Activated CD4-positive, alpha-beta T cell treated with anti-CD3 and anti-CD28 coated beads for 48 hours (primary cell): ENCODE data around the gene ULK4.
"Not testable (repeated sequence)": the region's sequence is repeated elsewhere in the genome, so short reads cannot be mapped to it uniquely, and the experiment has no call there.

Experiments used
- DNase-seq: peaks from one replicate; pipeline ENCODE4 v3.0.0-alpha.2; 2020

ULK4 gene

DNA sequence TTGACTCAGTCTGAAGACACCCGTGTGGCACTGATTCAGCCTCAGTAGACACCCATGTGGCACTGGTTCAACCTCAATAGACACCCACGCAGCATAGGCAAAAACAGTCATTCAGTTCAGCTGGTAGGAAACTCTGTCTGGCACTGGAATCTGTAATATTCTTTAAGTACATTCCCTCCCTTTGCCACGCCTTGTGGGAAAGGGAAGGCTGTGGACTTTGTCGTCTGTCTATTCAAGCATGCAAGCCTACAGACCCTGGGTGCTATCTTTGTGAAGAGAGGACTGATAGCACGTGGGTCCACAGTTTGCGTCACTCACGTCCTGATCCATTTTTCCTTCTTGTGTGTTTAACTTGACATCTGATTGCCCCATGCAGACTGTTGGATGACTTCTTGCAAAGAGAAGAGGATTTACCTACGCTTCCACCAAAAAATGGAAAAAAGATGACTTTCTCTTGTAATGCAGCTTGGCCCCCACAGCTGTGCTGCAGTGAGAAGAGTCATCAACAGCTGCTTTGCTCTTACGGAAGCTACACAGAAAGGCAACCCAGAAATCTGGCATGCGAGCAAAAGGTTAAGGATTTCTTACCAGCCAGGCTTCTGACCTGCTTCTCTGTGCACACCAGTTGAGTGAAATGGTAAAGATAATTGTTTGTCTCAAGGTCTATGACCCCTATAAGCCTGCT lies 278.1 kb downstream of the ULK4 start:
- no peak for DNase-seq

DNA sequence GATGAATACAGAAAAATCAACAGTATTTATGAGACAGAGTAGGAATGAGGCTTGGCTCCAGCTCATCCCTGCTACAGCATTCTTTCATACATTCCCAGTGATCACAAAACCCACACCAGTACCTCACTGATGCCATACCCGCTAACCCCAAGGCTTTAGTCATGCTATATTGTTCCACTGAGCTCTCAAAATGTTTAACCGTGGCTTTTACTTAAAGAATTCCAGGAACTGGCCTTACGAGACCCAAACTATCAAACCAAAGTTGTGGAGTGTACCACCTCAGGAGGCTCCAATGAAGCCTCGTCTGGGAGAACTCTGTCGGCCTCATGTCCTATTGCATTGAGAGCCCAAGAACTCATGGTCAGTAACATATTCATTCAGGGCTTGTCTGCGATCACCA lies 278.9 kb downstream of the ULK4 start:
- no peak for DNase-seq

DNA sequence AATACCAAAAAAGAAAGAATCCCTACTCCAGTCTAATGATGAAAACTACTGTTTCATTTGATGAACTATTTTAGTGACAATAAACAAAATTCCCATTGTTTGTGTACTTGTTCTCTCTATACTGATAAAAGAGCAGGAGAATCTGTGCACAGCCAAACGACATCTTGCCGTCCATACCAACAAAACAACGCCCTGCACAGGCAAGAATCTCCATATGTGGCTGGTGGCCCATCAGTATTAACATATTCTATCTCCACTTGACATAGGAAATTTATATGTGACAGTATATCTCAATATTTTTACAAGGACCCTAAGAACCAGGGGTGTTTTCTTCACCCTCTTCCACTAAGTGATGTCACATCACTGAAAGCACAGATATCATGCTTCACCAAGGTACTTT lies 279.5 kb downstream of the ULK4 start:
- no peak for DNase-seq

DNA sequence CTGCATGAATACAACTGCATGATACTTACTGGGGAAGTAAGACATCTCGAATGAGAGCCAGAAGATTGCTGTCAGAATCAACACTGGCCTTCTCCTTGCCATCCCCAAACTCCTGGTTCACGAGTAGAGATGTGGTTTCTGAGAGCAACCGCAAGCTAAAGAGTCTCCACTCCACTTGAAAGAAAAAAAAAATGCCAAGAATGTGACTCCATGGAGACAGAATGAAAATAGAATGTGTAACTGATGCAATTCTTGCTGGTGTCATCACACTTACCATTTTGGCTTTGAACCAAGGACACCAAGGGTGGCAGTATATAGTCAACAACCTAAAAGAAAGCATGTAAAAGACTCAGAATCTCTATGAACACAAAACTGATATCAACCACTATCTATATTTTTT lies 280.4 kb downstream of the ULK4 start:
- no peak for DNase-seq

DNA sequence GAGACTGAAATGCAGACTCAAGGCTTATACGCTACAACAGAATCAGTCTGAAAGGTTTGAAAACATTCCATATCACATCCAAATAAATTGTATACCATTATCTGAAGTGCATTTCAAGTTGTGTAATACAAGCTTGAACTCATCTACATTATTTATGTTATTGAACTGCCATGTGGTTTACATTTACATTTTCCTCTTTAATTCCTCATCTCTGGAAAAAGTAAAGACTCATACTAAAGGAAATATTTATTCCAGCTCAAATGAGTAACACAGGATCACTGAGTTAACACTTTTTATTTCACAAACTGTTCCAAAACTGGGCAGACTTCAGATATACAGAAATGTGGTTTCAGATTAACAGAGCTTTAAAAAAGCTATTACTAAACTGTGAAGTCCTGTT lies 282.5 kb downstream of the ULK4 start:
- DNase-seq: no peak

DNA sequence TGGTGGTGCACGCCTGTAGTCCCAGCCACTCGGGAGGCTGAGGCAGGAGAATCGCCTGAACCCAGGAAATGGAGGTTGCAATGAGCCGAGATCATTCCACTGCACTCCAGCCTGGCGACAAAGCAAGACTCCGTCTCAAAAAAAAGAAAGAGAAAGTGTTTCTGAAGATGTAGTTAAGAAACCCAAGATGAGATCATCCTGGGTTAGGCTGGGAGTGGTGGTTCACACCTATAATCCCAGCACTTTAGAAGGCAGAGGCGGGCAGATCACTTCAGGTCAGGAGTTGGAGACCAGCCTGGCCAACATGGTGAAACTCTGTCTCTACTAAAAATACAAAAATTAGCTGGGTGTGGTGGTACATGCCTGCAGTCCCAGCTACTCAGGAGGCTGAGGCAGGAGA lies 286.8 kb downstream of the ULK4 start:
- not testable (repeated sequence) for DNase-seq

DNA sequence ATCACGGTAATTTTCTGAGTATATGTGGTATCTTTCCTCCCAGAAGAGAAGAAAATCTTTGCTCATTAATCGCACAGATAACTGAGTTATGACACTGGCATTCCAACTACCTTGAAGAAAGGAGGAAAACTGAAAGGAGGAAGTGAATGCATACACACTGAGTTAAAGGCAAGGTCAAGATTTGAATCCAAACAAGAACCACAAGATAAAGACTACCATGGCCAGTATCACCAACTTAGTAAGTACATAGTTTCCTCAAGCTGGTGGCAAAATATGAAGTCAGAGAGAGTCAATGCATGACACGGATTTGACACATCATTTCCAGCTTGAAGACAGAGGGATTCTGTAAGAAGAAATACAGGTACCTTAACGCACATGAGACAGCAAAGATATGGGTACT lies 287.5 kb downstream of the ULK4 start:
- DNase-seq: no peak

DNA sequence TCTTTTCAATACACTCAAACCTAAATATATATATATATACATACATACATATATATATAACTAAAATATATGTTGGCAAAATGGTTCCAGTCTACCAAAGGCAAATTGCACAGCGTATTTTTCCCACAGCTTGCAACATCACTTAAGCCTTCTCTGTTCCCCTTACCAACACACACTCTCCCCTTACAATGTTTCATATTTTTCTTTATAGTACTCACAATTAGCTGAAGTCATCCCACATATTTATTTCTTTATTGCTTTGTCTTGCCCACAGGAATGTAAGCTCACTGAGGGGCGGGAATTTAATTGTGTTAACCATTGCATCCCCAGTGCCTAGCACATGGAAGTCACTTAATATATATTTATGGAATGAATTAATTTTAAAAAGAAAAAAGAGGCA lies 288.3 kb downstream of the ULK4 start:
- no peak for DNase-seq

DNA sequence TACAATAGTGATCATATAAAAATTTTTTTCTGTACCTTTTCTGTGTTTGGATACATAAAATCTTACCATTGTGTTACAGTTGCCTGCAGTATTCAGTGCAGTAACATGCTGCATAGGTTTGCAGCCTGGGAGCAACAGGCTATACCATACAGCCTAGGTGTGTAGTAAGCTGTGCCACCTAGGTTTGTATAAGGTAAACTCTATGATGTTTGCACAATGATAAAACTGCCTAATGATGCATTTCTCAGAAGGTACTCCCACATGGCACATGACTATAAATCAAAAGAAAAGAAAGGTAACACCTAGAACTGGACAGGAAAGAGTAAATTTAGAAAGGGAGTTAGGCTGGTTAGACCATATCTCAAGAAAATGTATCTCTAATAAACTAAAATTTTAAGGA lies 293.5 kb downstream of the ULK4 start:
- DNase-seq: no peak

DNA sequence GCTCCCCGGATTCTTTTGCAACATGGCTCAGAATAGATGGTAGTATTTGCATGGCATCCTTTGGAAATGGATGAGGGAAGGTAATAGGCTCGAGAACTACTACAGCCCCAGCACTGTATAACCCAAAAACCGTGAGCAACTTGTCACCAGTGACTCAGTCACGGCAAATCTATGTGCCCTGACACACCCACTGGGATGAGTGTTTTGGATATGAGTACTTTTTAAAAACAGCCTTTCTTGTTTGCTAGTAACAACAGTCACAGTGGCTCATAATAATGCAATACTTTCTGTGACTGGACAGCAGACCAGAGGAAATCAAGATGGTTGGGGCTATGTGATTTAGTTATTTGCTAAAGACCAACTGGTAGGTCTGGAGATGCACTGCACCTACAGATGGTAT lies 299.6 kb downstream of the ULK4 start:
- DNase-seq: no peak

DNA sequence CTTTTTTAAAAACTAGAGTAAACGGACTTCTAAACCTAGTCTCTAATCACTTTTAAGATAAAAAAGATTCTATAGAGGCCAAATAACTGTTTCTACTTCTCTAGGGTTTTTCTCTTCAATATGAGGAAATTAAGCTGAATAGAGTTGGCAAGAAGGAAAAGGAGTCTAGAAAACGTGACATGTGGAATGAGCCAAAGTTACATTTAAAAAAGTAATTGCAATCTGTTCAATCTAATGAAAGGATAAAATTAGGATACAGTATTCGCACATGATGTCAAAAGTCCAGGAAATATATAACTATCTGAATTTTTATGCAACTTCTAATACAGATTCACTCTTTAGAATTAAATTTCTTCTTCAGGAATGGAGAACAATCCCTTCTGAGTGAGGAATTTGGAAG lies 300.1 kb downstream of the ULK4 start:
- no peak for DNase-seq

DNA sequence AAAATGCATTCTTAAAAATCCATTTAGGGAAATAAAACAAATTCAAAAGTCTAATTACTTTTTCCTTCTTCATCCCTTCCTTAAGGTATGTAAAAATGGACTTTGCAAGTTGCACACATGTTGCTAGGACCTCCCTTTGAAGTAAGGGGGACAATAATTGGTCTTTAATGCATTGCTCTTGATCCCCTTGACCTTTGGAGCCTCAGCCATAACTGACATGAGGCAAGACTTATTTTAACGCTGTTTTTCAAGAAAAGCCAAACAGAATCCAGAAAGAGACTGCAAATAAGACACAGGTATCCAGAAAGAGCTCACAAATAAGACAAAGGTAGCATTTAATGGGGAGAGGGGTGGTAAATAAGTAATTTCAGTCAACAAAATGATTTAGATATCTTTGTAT lies 301.4 kb downstream of the ULK4 start:
- no peak for DNase-seq

DNA sequence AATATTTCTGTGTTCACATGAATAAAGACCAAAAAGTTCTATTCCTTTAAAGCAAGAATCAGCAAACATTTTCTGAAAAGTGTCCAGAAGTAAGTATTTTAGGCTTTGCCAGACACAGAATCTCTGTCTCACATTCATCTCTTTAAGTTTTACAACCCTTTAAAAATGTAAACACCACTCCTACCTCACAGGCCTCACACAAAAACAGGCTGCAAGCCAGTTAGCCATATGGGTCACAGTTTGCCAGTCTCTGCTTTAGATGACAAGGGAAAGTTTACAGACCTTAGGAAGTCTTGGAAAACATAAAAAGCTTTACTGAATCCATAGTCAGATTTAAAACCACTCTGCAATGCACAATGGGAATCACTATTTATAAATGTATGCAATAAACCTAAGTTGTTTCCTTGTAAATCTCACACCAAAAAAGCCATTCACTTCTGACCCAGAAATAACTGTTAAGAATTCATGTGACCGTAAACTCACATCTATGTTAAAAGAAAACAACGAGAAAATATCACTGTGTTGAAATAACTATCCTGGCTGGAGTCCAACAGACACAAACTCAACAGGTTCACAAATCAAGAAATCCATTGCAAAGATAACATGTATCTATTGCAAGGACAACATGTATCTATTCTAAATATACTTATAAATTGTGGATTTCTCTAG lies 308.2 kb downstream of the ULK4 start:
- no peak for DNase-seq

DNA sequence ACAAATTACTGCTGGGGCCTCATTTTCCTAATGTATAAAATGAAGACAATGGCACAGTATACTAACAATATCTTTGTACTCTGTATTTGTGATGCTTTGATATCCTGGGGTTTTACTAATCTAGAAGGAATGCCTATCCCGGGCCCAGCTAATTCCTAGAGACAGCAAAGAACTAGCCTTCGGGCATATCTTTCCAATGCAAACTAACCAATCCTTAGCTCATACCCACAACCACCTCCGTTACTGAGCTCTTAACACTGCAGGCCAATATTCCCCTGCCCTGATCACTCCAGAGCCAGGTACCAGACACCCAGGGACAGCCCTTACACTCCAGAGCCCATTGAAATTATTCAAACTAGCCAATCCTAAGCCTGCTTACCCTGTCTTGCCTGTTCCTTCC lies 309.0 kb downstream of the ULK4 start:
- no peak for DNase-seq

DNA sequence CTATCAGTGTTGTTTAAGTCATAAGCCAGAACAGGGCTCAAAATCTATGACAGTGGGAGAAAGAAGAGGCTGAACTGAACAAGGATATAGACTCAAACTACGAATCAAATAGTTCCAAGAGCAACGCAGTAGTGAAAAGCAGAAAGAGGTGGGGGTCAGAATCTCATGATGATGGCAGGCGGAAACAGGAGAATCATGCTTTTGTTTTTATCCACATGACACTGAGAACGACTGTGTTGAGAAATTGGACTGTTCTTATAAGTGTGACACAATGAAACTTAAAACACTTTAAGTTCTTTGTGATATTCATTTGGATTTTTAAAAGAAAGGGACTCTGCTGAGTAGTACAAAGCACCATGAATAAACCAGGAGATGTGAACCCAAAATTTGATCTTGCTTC lies 309.4 kb downstream of the ULK4 start:
- no peak for DNase-seq

DNA sequence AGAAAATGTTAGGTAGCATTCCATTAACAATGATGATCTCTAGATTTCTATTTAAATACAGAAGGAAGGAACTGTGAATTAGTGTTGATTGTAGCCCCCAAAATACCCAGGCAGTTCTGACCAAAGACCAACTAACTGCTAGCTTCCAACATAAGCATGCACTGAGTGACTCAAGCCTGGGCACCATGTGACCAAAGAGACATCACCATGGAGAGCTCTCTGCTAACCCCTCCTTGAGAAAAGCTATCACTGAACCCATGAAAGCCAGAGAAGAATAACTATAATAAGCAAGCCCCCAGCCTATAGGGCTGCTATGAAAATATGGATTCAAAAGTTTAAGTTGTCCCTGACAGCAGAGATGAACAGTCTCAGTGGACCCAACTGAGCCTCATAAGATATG lies 310.2 kb downstream of the ULK4 start:
- DNase-seq: no peak

DNA sequence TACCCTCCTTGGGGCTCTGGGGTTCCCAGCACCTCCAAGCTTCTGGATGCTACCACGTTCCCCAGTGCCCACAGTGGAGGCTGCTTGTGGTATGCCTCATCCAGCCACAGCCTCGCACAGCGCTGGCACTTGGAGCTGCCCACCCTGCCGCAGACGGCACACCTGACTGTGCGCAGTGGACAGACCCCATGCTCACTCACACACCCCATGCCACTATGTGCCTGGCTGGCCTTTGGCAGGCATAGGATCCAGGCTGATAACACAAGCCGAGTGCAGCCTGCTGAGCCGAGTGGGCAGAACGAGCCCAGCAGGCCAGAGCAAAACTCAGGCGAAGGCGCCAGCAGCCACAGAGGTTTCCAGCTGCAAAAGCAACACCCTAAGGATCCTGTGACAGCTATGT lies 311.5 kb downstream of the ULK4 start:
- DNase-seq: no peak

DNA sequence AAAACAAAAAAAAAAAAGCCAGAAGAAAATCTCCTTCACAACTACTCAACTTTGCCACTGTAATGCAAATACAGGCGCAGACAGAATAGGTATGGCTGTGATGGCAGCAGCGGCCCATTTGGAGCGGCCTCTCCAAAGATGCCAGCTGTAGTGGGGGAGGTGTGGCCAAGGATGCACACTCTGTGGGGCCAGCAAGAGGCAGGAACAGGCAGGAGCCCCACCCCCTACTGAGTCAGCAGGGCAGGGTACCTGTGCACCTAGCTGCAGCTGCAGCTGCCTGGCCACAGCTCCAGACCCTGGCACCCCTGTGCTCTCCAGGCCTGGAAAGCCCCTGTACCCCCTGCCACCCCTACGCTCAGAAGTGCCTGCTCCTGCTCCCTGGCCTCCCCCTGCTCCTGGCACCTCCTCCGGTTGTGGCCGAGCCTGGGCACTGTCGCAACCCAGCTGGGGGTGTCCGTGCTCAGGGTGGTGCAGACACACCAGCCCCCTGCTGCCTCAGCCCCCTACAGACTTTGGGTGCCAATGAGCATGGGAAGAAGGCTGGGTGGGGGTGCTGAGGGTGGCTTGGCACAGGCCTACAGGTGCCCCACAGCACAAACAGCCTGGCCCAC lies 312.7 kb downstream of the ULK4 start:
- no peak for DNase-seq

DNA sequence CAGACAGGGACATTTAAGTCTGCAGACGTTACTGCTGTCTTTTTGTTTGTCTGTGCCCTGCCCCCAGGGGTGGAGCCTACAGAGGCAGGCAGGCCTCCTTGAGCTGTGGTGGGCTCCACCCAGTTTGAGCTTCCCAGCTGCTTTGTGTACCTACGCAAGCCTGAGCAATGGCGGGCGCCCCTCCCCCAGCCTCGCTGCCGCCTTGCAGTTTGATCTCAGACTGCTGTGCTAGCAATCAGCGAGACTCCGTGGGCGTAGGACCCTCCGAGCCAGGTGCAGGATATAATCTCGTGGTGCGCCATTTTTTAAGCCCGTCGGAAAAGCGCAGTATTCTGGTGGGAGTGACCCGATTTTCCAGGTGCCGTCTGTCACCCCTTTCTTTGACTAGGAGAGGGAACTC lies 314.2 kb downstream of the ULK4 start:
- DNase-seq: not testable (repeated sequence)

DNA sequence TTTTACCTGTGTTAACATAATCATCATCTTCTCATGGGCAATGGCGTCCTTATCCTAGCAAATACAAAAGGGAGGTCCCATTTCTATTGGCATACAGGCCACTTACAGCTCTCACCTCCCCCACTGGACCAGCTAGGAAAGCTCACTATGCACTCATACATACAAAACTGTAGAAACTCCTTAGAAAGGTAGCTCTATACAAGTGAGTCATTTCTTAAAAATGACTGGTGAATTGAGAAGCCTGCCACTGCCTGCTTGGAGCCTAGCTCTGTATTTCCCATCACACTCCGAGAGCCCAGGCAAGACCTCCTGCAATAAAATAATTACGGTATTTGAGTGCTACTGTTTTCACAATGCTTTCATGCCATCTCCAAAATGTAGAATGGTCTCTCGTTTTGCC lies 321.8 kb downstream of the ULK4 start:
- no peak for DNase-seq

DNA sequence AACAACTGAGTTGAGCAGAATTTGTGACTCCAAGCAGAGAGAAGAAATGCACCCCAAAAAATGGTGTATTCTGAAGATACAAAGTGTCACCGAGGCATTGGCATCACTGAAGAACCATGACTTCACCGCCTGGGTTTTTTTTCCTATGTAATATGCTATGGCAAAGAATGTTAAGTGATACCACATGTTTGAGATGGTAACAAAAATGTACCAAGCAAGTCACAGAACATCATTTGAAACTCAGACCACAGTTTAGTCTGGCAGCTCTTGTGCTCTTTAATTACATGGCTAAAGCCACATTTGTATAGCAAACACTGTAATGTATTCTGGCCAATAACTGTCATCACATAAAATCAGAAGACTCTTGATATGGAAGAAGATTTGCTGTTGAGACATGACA lies 323.5 kb downstream of the ULK4 start:
- no peak for DNase-seq

DNA sequence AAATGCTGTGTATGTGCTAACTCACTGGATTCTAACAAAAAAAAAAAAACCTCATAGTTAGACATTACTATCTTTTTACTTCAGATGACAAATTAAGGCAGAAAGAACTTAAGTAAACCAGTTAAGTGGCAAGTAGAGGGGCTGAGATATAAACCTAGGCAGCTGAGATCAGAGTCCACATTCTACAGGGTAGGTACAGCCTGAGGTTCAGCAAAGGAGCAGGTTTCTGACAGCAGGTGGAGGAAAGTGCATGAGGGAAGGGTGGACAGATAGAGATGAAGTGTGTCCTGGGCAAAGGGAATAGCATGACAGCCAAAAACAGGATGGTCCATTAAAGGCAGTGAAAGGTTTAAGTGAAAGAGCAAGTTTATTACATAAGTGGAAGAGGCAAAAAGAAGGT lies 329.2 kb downstream of the ULK4 start:
- DNase-seq: no peak

DNA sequence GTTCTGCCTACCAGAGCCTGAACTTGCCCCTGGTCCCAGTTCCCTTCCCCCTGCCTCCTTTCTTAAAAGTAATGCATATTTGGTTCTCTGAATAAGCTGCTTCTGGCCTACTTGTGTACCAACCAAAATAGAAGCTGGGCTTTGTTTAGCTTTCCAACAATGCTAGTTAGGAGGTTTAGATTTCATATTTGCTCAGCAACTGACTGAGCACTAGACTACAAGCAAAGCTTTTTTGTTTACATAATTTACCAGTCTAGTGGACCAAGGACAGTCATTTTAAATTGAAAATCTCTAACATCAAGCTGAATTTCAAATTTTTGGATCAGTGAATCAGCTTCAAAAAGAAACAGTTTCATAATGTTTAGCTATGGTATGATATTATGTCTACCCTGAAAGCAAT lies 331.2 kb downstream of the ULK4 start:
- DNase-seq: no peak

DNA sequence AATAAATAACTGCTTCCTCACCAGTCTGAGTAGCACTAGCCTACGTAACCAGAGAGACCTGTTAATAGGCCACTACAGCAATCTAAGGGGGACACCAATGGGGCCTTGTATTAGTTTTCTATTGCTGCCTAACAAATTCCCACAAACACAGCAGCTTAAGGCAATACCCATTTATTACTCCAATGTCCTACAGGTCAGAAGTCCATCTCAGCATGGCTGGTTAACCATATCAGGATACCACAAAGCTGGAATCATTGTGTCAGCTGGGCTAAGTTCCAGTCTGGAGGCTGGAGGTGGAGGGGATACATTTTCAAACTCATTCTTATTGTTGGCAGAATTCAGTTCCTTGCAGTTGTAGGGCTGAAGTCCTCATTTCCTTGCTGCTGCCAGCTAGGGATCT lies 331.9 kb downstream of the ULK4 start:
- no peak for DNase-seq

DNA sequence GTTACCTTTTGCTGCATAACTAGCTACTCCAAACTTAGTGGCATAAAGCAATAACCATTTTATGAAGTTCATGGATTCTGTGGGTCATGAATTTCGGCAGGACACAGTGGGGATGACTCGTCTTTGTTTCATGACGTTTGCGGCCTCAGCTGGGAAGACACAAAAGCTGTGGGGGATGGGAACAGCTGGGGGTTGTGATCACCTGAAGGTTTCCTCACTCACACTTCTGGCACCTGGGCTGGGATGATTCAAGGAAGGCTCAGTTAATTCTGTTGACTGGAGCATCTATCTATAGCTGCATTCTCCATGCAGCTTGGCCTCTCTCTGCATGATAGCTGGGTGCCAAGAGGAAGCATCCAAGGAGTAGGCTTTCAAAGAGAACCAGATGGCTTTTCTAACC lies 332.8 kb downstream of the ULK4 start:
- DNase-seq: no peak
